ENCODE data around the gene PITPNB.
A peak's percentile ranks its signal among the peaks of the same experiment; 100 is the strongest.

Gene PITPNB

GRCh38 chr22:27919222-27919941 is at the start of gene PITPNB:
TSS of gene PITPNB (minus strand) at chr22:27919256. CDS start at chr22:27919191, 65 bp downstream.
- DNase-seq (ENCODE audit: low spot score) = peak; percentile 94

- DNase-seq (ENCODE audit: low spot score) = no peak
These were observed 47.4 kb upstream of the PITPNB start for GRCh38 chr22:27966168-27967064.

GRCh38 chr22:27962268-27963044 is 43.4 kb upstream of the PITPNB start:
- peak; percentile 38 for DNase-seq (ENCODE audit: low spot score)

- DNase-seq (ENCODE audit: low spot score) = no peak
These were observed 42.6 kb upstream of the PITPNB start for GRCh38 chr22:27961680-27962079.

- DNase-seq (ENCODE audit: low spot score) = no peak
These were observed 42.1 kb upstream of the PITPNB start for GRCh38 chr22:27961182-27961581.

- no peak for DNase-seq (ENCODE audit: low spot score)
These were observed 40.5 kb upstream of the PITPNB start for GRCh38 chr22:27959335-27960090.

- no peak for DNase-seq (ENCODE audit: low spot score)
These were observed 33.7 kb upstream of the PITPNB start for GRCh38 chr22:27952779-27953178.

- no peak for DNase-seq (ENCODE audit: low spot score)
These were observed 33.0 kb upstream of the PITPNB start for GRCh38 chr22:27952091-27952490.

- DNase-seq (ENCODE audit: low spot score) = no peak
These were observed 30.4 kb upstream of the PITPNB start for GRCh38 chr22:27949421-27949820.

- DNase-seq (ENCODE audit: low spot score) = no peak
These were observed 29.5 kb upstream of the PITPNB start for GRCh38 chr22:27948569-27948968.

GRCh38 chr22:27947448-27947847 is 28.4 kb upstream of the PITPNB start:
- DNase-seq (ENCODE audit: low spot score) = no peak

- no peak for DNase-seq (ENCODE audit: low spot score)
These were observed 22.1 kb upstream of the PITPNB start for GRCh38 chr22:27941143-27941542.

- DNase-seq (ENCODE audit: low spot score) = no peak
These were observed 18.4 kb upstream of the PITPNB start for GRCh38 chr22:27937453-27937852.

GRCh38 chr22:27935897-27936296 is 16.8 kb upstream of the PITPNB start:
- DNase-seq (ENCODE audit: low spot score) = no peak

- DNase-seq (ENCODE audit: low spot score) = no peak
These were observed 15.0 kb upstream of the PITPNB start for GRCh38 chr22:27934069-27934468.

- DNase-seq (ENCODE audit: low spot score) = no peak
These were observed 14.3 kb upstream of the PITPNB start for GRCh38 chr22:27933186-27933983.

- DNase-seq (ENCODE audit: low spot score) = no peak
These were observed 11.4 kb upstream of the PITPNB start for GRCh38 chr22:27930331-27931060.

- no peak for DNase-seq (ENCODE audit: low spot score)
These were observed 8.6 kb upstream of the PITPNB start for GRCh38 chr22:27927608-27928007.

- no peak for DNase-seq (ENCODE audit: low spot score)
These were observed 6.3 kb upstream of the PITPNB start for GRCh38 chr22:27925331-27925730.
